ENCODE measurements around the gene SLC35C1. TPM values are rescaled to one million over a fixed set of nuclear protein-coding genes. Genes with fewer than 3 reads are reported as not detected.

Gene SLC35C1
- total RNA-seq, 4 donors from 2014 or later = 24.8 to 68.8 (median 62.0) TPM

DNA sequence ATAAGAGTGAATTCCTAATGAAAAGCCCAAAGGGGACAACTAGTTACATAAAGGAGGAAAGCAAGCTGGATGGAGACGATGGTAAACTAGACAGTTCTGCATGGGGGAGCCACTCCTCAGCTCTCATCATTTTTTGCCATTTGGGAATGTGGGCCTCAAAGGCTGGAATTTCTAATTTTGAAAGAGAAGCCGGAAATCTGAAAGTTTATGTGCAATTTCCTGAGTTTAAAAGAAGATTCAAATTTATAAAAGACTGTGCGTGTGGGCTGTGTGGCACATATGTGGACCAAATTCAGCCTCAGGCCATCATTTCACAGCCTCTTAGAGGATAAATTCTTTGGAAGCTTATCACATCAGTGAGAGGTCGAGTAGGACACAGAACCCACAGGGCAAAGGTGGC, 24.0 kb downstream of the SLC35C1 start:
- Histone ChIP-seq H3K4me1 (no peaks in the 10 kb centered on the region), H3K27me3 (no peaks in the 10 kb centered on the region), H3K9me3 (no peaks in the 10 kb centered on the region), H3K4me3 (no peak overlapping the region), H3K36me3 (no peaks in the 10 kb centered on the region), H3K27ac (no peak overlapping the region)
- no peak for DNase-seq
- no peak for TF ChIP-seq POLR2A (IDR thresholded peaks at IDR 0.05)
- TF ChIP-seq, protein P1, sequence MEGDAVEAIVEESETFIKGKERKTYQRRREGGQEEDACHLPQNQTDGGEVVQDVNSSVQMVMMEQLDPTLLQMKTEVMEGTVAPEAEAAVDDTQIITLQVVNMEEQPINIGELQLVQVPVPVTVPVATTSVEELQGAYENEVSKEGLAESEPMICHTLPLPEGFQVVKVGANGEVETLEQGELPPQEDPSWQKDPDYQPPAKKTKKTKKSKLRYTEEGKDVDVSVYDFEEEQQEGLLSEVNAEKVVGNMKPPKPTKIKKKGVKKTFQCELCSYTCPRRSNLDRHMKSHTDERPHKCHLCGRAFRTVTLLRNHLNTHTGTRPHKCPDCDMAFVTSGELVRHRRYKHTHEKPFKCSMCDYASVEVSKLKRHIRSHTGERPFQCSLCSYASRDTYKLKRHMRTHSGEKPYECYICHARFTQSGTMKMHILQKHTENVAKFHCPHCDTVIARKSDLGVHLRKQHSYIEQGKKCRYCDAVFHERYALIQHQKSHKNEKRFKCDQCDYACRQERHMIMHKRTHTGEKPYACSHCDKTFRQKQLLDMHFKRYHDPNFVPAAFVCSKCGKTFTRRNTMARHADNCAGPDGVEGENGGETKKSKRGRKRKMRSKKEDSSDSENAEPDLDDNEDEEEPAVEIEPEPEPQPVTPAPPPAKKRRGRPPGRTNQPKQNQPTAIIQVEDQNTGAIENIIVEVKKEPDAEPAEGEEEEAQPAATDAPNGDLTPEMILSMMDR (IDR thresholded peaks at IDR 0.05) = no peak

DNA sequence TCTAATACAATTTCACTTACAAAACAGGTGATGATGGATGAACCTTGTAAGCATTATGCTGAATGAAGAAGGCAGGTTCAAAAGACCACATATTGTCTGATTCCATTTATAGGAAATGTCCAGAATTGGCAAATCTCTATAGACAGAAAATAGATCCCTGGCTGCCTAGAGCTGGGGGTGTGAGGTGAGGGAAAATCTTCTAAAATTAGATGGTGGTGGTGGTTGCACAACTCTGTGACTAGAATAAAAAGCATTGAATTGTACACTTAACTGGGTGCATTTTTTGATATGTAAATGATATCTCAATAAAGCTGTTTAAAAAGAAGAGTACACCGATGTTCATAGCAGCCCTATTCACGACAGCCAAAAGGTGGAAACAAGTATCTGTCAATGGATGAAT, 25.6 kb downstream of the SLC35C1 start:
- no peak overlapping the region for H3K27ac ChIP-seq
- no peaks in the 10 kb centered on the region for H3K4me1 ChIP-seq
- H3K4me3 ChIP-seq = no peak overlapping the region
- no peaks in the 10 kb centered on the region for H3K36me3 ChIP-seq
- no peak for TF ChIP-seq POLR2A (IDR thresholded peaks at IDR 0.05)
- TF ChIP-seq, protein P1 (IDR thresholded peaks at IDR 0.05) = no peak
- H3K9me3 ChIP-seq = no peaks in the 10 kb centered on the region
- no peaks in the 10 kb centered on the region for H3K27me3 ChIP-seq
- DNase-seq = no peak

DNA sequence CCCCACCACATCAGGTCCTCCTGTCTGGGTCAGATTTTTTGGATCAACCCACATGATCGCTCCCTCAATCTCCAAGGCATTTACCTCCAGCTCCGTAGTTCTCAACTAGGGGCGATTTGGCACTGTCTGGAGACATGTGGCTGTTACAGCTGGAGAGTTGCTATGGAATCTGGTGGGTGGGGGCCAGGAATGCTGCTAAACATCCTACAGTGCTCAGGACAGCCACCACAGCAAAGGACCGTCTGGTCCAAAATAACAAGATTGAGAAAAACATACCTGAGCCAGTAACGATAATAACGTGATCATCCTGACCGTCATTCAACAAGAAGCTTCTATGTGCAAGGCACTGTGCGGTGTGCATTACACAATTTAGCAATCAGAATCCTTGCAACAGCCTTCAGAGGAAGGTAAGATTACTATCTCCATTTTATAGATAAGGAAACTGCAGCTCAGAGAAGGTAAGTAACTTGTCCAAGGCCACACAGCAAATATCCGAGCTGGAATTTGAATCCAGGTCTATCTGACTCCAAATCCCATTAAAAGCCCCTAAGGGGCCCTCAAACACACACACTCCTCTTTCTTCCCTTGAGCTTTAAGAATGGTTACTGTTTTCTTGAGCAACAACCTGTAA, 28.0 kb downstream of the SLC35C1 start:
- Histone ChIP-seq H3K9me3 (no peaks in the 10 kb centered on the region), H3K4me3 (no peak overlapping the region), H3K36me3 (no peaks in the 10 kb centered on the region), H3K4me1 (no peaks in the 10 kb centered on the region), H3K27me3 (no peaks in the 10 kb centered on the region), H3K27ac (no peak overlapping the region)
- TF ChIP-seq, protein P1 (IDR thresholded peaks at IDR 0.05) = no peak
- no peak for TF ChIP-seq POLR2A (IDR thresholded peaks at IDR 0.05)
- DNase-seq = no peak

DNA sequence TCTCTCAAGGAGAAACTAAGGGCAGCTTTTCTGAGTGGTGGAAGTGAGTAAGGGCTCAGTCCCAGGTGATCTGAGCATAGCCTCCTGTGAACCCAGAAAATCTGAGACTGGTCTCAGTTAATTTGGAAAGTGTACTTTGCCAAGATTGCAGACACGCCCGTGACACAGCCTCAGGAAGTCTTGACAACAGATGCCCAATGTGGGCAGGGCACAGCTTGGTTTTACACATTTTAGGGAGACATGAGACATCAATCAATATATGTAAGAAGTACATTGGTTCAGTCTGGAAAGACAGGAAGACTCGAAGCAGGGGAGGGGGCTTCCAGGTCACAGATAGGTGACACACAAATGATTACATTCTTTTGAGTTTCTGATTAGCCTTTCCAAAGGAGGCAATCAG, 28.8 kb downstream of the SLC35C1 start:
- DNase-seq = no peak

DNA sequence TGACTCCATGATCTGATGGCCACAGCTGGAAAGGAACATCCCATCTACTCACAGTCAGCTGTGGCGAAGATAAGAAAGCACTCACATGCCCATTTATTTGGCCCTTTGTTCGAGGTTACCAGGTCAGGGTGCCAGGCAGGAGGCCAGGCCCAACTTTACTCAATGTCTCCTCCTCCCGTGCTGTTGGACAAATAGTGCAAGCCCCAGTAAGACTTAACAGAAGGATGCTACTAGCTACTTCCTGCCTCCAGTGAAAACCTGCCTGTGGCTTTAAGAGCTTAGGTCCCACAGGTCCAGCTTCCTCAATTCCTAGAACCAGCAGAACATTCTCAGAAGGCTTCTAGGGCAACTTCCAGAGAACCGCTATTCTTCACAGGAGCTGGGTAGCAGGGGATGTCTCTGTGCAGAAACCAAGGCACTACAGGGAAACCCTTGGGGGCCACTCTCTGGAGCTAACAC, 29.4 kb downstream of the SLC35C1 start:
- no peak for DNase-seq
- no peaks in the 10 kb centered on the region for H3K4me1 ChIP-seq
- no peaks in the 10 kb centered on the region for H3K9me3 ChIP-seq
- TF ChIP-seq POLR2A (IDR thresholded peaks at IDR 0.05) = no peak
- TF ChIP-seq, protein P1 (IDR thresholded peaks at IDR 0.05) = no peak
- H3K4me3 ChIP-seq = no peak overlapping the region
- H3K27ac ChIP-seq = no peak overlapping the region
- no peaks in the 10 kb centered on the region for H3K36me3 ChIP-seq
- no peaks in the 10 kb centered on the region for H3K27me3 ChIP-seq

More for the DNA sequence above, 28.8 kb downstream of the SLC35C1 start:
- H3K4me3 ChIP-seq = no peak overlapping the region
- H3K9me3 ChIP-seq = no peaks in the 10 kb centered on the region
- H3K27ac ChIP-seq = no peak overlapping the region
- TF ChIP-seq, protein P1 (IDR thresholded peaks at IDR 0.05) = no peak
- no peak for TF ChIP-seq POLR2A (IDR thresholded peaks at IDR 0.05)
- H3K36me3 ChIP-seq = no peaks in the 10 kb centered on the region
- H3K27me3 ChIP-seq = no peaks in the 10 kb centered on the region
- no peaks in the 10 kb centered on the region for H3K4me1 ChIP-seq
